Measurements from ENCODE around the gene NSF.

NSF gene

DNA sequence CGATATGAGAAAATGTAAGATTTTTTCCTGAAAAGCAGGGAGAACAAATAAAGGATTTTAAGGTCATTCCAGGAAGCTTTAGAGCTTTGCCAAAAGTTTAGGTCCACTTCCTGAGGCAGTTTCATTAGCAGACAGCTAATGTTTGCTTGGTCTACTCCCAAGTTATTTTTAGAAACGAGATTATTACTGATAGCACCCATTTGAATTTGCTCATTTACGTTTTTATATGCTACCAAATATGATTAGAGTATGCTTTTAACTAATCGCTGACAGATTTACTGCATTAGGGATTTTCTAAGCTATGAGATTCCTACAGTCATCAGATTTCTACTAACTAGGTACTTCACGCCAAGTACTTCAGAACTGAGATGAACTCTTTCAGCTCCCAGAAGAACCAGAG is 129.9 kb downstream of the NSF start:
- TF ChIP-seq FOXM1 (IDR thresholded peaks at IDR 0.05; ENCODE audit: borderline replicate concordance, low read depth) (no peak), CEBPB (IDR thresholded peaks at IDR 0.05) (no peak), TEAD4 (IDR thresholded peaks at IDR 0.05) (no peak), YY1 (IDR thresholded peaks at IDR 0.05; ENCODE audit: low read depth) (no peak), EP300 (IDR thresholded peaks at IDR 0.05; ENCODE audit: borderline replicate concordance) (no peak), TAF1 (IDR thresholded peaks at IDR 0.05; ENCODE audit: low read depth) (no peak), ZBTB7A (IDR thresholded peaks at IDR 0.05; ENCODE audit: low read depth) (no peak), CREB1 (IDR thresholded peaks at IDR 0.05; ENCODE audit: low read depth) (no peak), EGR1 (IDR thresholded peaks at IDR 0.05) (no peak)
- TF ChIP-seq, protein P1, sequence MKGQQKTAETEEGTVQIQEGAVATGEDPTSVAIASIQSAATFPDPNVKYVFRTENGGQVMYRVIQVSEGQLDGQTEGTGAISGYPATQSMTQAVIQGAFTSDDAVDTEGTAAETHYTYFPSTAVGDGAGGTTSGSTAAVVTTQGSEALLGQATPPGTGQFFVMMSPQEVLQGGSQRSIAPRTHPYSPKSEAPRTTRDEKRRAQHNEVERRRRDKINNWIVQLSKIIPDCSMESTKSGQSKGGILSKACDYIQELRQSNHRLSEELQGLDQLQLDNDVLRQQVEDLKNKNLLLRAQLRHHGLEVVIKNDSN (IDR thresholded peaks at IDR 0.05) = no peak
- TF ChIP-seq, protein P2, sequence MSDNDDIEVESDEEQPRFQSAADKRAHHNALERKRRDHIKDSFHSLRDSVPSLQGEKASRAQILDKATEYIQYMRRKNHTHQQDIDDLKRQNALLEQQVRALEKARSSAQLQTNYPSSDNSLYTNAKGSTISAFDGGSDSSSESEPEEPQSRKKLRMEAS (IDR thresholded peaks at IDR 0.05) = no peak
- TF ChIP-seq, protein P3, sequence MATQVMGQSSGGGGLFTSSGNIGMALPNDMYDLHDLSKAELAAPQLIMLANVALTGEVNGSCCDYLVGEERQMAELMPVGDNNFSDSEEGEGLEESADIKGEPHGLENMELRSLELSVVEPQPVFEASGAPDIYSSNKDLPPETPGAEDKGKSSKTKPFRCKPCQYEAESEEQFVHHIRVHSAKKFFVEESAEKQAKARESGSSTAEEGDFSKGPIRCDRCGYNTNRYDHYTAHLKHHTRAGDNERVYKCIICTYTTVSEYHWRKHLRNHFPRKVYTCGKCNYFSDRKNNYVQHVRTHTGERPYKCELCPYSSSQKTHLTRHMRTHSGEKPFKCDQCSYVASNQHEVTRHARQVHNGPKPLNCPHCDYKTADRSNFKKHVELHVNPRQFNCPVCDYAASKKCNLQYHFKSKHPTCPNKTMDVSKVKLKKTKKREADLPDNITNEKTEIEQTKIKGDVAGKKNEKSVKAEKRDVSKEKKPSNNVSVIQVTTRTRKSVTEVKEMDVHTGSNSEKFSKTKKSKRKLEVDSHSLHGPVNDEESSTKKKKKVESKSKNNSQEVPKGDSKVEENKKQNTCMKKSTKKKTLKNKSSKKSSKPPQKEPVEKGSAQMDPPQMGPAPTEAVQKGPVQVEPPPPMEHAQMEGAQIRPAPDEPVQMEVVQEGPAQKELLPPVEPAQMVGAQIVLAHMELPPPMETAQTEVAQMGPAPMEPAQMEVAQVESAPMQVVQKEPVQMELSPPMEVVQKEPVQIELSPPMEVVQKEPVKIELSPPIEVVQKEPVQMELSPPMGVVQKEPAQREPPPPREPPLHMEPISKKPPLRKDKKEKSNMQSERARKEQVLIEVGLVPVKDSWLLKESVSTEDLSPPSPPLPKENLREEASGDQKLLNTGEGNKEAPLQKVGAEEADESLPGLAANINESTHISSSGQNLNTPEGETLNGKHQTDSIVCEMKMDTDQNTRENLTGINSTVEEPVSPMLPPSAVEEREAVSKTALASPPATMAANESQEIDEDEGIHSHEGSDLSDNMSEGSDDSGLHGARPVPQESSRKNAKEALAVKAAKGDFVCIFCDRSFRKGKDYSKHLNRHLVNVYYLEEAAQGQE (IDR thresholded peaks at IDR 0.05; ENCODE audit: low read depth) = no peak

DNA sequence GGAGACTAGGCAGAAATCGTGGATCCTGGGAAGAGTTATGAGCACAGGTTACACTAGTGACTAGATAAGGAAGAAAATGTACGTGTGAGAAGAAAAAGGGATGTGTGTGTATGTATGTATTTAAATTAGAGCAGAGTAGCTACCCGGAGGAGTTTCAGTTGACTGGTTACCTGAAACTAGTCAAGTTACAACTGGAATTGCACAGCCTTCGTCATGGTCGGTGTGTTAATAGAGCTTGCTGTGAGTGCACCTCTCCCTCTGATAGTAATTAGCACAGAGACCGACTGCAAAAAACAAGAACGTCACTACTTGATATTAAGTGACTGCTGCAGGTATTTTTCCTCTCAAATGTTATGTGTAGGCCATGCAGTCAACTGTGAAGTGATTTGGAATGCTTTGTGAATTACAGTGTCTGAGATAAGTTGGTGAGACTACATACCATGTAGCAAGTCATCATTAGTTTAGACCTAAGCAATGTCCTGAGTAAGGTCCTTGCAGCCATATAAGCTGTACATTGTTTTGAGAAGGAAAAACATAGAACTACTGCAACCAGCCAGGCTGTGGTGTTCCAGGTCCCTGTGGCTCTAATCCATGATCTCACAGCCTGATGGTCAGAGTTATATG is 132.3 kb downstream of the NSF start:
- TF ChIP-seq CEBPB (IDR thresholded peaks at IDR 0.05) = no peak
- no peak for TF ChIP-seq TCF12 (IDR thresholded peaks at IDR 0.05; ENCODE audit: low read depth)
- TF ChIP-seq TAF1 (IDR thresholded peaks at IDR 0.05; ENCODE audit: low read depth) = no peak
- TF ChIP-seq EP300 (IDR thresholded peaks at IDR 0.05; ENCODE audit: borderline replicate concordance) = no peak
- TF ChIP-seq, protein P1 (IDR thresholded peaks at IDR 0.05) = no peak
- TF ChIP-seq NFIC (IDR thresholded peaks at IDR 0.05) = no peak
- TF ChIP-seq, protein P3 (IDR thresholded peaks at IDR 0.05; ENCODE audit: low read depth) = no peak
- no peak for TF ChIP-seq ZBTB7A (IDR thresholded peaks at IDR 0.05; ENCODE audit: low read depth)
- TF ChIP-seq EGR1 (IDR thresholded peaks at IDR 0.05) = no peak
- no peak for TF ChIP-seq RAD21 (IDR thresholded peaks at IDR 0.05; ENCODE audit: low read depth)
- no peak for TF ChIP-seq TEAD4 (IDR thresholded peaks at IDR 0.05)
- no peak for TF ChIP-seq FOXM1 (IDR thresholded peaks at IDR 0.05; ENCODE audit: borderline replicate concordance, low read depth)
- TF ChIP-seq, protein P2 (IDR thresholded peaks at IDR 0.05) = no peak
- no peak for TF ChIP-seq CREB1 (IDR thresholded peaks at IDR 0.05; ENCODE audit: low read depth)
- TF ChIP-seq YY1 (IDR thresholded peaks at IDR 0.05; ENCODE audit: low read depth) = no peak

DNA sequence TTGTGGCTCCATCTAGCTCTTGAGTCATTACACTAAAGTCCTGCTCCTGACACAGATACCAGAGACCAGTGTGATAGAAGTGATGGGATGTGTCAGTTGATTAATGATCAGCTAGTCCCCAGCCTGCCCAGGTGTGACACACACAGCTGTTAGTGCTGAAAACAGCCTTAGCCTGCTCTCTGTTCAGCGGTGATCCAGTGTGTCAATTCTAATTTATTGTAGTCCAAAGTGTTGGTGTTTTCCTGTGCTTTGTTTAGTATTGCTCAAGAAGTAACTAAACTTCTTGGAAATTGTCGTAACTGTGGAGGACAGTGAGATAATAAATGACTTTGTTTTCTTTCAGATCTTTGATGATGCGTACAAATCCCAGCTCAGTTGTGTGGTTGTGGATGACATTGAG is 135.7 kb downstream of the NSF start:
- TF ChIP-seq ZBTB7A (IDR thresholded peaks at IDR 0.05; ENCODE audit: low read depth) = no peak
- TF ChIP-seq EGR1 (IDR thresholded peaks at IDR 0.05) = no peak
- TF ChIP-seq, protein P2 (IDR thresholded peaks at IDR 0.05) = no peak
- TF ChIP-seq, protein P1 (IDR thresholded peaks at IDR 0.05) = no peak
- no peak for TF ChIP-seq FOXM1 (IDR thresholded peaks at IDR 0.05; ENCODE audit: borderline replicate concordance, low read depth)
- TF ChIP-seq CEBPB (IDR thresholded peaks at IDR 0.05) = no peak
- TF ChIP-seq, protein P3 (IDR thresholded peaks at IDR 0.05; ENCODE audit: low read depth) = no peak
